Muscle of leg (tissue), 11 donors: Measurements from ENCODE around the gene RND1. TPM values are rescaled to one million over a fixed set of nuclear protein-coding genes. Genes with fewer than 3 reads are reported as not detected.

ENCODE experiments used
- DNase-seq: peaks from one replicate; pipeline ENCODE4 v3.0.0; 2013
- H3K27ac ChIP-seq: one replicate; pipeline ENCODE4 v1.5.1; 2013; ENCODE audit warnings: mild to moderate bottlenecking, low read length, control low read depth
- H3K27me3 ChIP-seq: one replicate; pipeline ENCODE4 v1.6.1; 2013; ENCODE audit warnings: low read length; ENCODE audit not compliant: control insufficient read depth, insufficient read depth
- H3K36me3 ChIP-seq: one replicate; pipeline ENCODE4 v1.6.1; 2013; ENCODE audit warnings: low read length; ENCODE audit not compliant: control insufficient read depth, insufficient read depth
- H3K4me1 ChIP-seq: one replicate; pipeline ENCODE4 v1.6.1; 2013; ENCODE audit warnings: low read length; ENCODE audit not compliant: control insufficient read depth, insufficient read depth
- H3K4me3 ChIP-seq: one replicate; pipeline ENCODE4 v1.5.1; 2013; ENCODE audit warnings: low read length, control low read depth
- H3K9me3 ChIP-seq: replicated peaks from 2 replicates; pipeline ENCODE4 v1.6.1; 2013; ENCODE audit warnings: low read depth, low read length; ENCODE audit not compliant: control insufficient read depth
- WGBS: methylation state at CpG from one replicate; pipeline ENCODE4 v1.1.5; 2013; ENCODE audit warnings: missing lambda C conversion rate; ENCODE audit not compliant: insufficient coverage; 5-methylcytosine and 5-hydroxymethylcytosine counted together
- polyA plus RNA-seq, 8 donors: library from polyadenylated mRNA; unstranded; fragments of 120-200 nt; gene quantifications; one replicate each; pipeline versions ENCODE4 v1.2.1 to v1.2.3, GENCODE V29; 2013; ENCODE audit warnings: inconsistent platforms in 1 of 8, low replicate concordance in 1 of 8; ENCODE audit not compliant: insufficient read length in 8 of 8, insufficient read depth in 1 of 8
- total RNA-seq: library from RNA; stranded (reverse); fragments of 120-200 nt; gene quantifications from one replicate; pipeline ENCODE4 v1.2.4, GENCODE V29; 2013

RND1 gene
- total and polyA plus RNA-seq, 9 donors = 0.22 to 0.74 (median 0.53) TPM

DNA sequence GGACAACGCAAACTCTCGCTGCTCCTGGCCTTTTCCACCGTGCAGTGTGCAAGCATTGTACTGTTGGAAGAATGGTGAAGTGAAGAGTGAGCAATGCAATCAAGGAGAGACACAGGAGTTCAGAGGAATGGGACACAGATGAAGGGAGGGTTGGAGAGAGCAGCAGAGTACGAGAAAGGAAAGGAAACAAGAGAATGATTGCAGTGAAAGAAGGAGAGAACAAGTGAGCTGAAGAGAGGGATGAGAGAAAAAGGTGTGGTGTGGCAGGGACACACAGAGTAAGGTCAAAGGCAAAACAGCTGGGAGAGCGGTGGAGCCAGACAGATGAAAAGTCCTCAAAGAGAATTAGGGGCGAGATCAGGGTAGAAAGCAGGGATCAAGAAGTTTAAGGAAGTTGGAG lies 34.4 kb downstream of the RND1 start:
- no peak overlapping the region for H3K27ac ChIP-seq
- H3K27me3 ChIP-seq = no peaks in the 10 kb centered on the region
- H3K4me1 ChIP-seq = no peaks in the 10 kb centered on the region
- peaks cover 96% of the 10 kb centered on the region for H3K36me3 ChIP-seq
- WGBS = 85% methylated on average over 5 of the region's 6 CpGs
- H3K9me3 ChIP-seq = no peaks in the 10 kb centered on the region
- H3K4me3 ChIP-seq = no peak overlapping the region
- no peak for DNase-seq

DNA sequence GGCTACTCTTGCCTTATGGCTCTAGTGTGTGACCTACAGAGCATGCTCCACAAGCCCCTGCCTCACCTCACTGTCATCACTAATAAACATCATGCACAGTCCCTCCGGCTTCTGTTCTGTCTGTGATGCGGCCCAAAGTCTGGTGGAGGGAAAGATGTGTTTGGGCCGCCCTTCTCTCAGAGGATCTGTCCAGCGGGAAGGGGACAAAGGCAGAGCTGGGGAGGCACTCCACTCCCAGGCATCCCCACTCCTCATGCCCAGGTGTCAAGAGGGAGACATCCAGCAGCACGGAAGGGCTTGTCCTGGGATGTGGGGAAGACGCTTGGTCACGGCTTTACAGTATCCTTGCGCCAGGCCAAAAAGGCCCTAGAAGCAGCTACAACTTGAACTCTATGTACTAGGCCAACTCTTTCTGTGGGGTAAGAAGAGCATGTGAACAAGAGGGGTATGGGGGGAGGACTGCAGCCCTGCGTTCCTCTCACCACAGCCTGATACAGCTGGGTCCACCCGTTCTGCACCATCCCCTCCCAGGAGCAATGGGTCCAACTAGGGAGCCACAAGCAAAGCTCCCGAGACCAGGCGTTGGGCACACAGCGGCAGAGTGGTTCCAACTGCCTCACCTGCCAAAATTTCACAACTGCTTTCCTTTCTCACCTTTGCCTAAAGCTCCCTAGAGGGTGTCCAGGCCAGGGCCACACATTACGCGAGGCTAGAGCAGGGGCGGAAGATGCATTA lies 36.7 kb downstream of the RND1 start:
- Histone ChIP-seq H3K27ac (no peak overlapping the region), H3K36me3 (peaks cover 92% of the 10 kb centered on the region), H3K4me1 (no peaks in the 10 kb centered on the region), H3K9me3 (no peaks in the 10 kb centered on the region), H3K4me3 (no peak overlapping the region), H3K27me3 (no peaks in the 10 kb centered on the region)
- 75% methylated on average over 8 of the region's 16 CpGs for WGBS
- no peak for DNase-seq

DNA sequence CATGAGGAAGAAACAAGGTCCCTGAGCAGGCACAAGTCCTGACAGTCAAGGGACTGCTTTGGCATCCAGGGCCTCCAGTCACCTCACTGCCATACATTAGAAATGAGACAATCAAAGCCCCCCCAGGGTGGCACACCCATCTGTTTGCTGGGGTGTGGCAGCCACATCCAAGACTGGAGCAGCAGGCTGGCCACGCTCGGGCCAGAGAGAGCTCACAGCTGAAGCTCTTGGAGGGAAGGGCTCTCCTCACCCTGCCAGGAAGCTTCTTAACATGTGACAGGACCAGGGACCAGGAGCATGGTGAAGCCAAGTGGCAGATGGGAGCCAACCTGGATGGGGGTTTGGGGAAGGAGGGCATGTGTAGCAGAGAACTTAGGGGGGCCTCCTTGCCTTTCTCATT lies 37.4 kb downstream of the RND1 start:
- no peaks in the 10 kb centered on the region for H3K27me3 ChIP-seq
- H3K27ac ChIP-seq = no peak overlapping the region
- DNase-seq = no peak
- H3K4me1 ChIP-seq = no peaks in the 10 kb centered on the region
- peaks cover 91% of the 10 kb centered on the region for H3K36me3 ChIP-seq
- H3K9me3 ChIP-seq = no peaks in the 10 kb centered on the region
- 53% methylated on average over 2 of the region's 2 CpGs for WGBS
- H3K4me3 ChIP-seq = no peak overlapping the region

DNA sequence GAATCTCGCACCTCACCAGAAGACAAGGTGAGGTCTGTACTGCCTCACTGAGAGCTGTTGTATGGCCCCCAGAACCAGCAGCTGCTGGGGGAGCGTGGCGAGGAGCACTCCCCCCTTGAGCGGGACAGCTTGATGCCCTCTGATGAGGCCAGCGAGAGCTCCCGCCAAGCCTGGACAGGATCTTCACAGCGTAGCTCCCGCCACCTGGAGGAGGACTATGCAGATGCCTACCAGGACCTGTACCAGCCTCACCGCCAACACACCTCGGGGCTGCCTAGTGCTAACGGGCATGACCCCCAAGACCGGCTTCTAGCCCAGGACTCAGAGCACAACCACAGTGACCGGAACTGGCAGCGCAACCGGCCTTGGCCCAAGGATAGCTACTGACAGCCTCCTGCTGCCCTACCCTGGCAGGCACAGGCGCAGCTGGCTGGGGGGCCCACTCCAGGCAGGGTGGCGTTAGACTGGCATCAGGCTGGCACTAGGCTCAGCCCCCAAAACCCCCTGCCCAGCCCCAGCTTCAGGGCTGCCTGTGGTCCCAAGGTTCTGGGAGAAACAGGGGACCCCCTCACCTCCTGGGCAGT lies 38.1 kb downstream of the RND1 start:
- H3K36me3 ChIP-seq = peaks cover 84% of the 10 kb centered on the region
- H3K4me3 ChIP-seq = no peak overlapping the region
- 90% methylated on average over 17 of the region's 17 CpGs for WGBS
- no peaks in the 10 kb centered on the region for H3K4me1 ChIP-seq
- H3K27me3 ChIP-seq = no peaks in the 10 kb centered on the region
- no peaks in the 10 kb centered on the region for H3K9me3 ChIP-seq
- no peak for DNase-seq
- H3K27ac ChIP-seq = no peak overlapping the region

DNA sequence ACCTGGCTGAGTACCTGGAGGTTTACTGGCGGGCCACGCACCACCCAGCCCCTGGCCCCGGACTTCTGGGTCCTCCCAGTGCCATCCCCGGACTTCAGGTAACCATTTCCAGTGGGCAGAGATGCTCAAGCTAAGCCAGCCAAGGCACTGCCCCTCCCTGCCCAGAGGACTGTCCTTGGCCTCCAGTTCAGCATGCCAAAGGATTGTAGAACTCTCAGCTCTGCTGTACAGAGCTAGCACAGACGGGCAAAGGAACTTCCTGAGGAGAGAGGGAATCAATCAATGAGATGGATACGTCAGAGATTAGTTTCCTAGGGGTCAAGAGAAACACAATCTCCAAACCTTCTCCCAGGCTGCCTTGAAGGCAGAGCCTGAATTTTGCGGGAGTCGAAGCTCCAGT lies 38.6 kb downstream of the RND1 start:
- Histone ChIP-seq H3K36me3 (peaks cover 79% of the 10 kb centered on the region), H3K9me3 (no peaks in the 10 kb centered on the region), H3K27ac (no peak overlapping the region), H3K4me1 (no peaks in the 10 kb centered on the region), H3K27me3 (no peaks in the 10 kb centered on the region), H3K4me3 (no peak overlapping the region)
- WGBS = 81% methylated on average over 5 of the region's 8 CpGs
- no peak for DNase-seq

DNA sequence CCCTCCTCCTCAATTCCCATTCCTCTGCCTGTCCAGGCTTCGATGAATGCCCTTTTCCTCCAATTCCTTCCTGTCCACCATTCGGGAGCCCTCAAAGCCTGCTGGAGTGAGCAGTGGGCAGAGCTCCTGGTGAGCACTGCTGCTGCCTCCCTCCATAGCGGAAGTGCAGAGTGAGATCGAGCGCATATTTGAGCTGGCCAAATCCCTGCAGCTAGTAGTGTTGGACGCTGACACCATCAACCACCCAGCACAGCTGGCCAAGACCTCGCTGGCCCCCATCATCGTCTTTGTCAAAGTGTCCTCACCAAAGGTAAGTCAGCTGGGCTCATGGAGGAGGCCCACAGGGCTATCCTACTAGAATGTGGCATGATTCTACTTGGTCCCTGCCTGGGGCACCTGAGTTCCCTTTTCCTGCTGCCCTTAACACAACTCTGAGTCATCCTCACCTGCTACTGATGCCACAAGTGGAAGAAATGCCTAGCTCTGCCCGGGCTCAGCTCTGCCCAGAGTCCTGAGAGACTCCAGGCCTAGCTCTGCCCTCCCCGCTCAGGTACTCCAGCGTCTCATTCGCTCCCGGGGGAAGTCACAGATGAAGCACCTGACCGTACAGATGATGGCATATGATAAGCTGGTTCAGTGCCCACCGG lies 39.3 kb downstream of the RND1 start:
- no peak for DNase-seq
- Histone ChIP-seq H3K36me3 (peaks cover 72% of the 10 kb centered on the region), H3K4me3 (no peak overlapping the region), H3K27ac (no peak overlapping the region), H3K9me3 (no peaks in the 10 kb centered on the region), H3K27me3 (no peaks in the 10 kb centered on the region), H3K4me1 (no peaks in the 10 kb centered on the region)
- WGBS = 81% methylated on average over 12 of the region's 15 CpGs

DNA sequence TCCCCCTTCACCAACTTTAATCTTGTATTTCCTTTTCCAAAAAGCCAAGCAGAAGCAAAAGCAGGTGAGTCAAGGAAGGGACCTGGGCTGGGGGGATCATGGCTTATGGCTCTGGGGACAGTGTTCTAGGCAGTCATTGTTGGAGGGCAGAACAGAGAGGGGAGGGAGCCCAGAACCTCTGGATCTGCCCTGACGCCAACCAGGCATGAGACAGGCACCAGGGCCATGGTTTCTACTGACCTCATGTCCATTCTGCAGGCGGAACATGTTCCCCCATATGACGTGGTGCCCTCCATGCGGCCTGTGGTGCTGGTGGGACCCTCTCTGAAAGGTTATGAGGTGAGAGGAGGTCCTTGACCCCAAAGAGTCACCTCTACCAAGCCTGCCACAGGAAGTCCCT lies 40.8 kb downstream of the RND1 start:
- no peak overlapping the region for H3K4me3 ChIP-seq
- WGBS = 94% methylated on average over 3 of the region's 4 CpGs
- DNase-seq = no peak
- H3K27me3 ChIP-seq = no peaks in the 10 kb centered on the region
- H3K9me3 ChIP-seq = no peaks in the 10 kb centered on the region
- H3K27ac ChIP-seq = no peak overlapping the region
- H3K4me1 ChIP-seq = peaks cover 5% of the 10 kb centered on the region
- H3K36me3 ChIP-seq = peaks cover 57% of the 10 kb centered on the region

DNA sequence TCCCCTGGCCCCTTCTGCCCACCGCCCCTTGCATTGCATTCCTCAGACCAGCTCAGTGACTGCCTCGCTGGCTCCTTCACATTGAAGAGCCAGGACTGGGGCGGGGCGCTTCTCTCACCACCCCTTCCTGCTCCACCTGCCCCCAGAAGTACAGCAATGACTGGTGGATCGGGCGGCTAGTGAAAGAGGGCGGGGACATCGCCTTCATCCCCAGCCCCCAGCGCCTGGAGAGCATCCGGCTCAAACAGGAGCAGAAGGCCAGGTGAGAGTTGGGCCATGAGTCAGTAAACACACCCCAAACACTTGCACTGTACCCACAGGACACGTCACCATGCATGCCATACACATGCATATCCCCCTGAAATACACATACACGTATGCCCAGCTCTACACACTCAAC lies 41.6 kb downstream of the RND1 start:
- WGBS = 42% methylated on average over 7 of the region's 12 CpGs
- peaks cover 10% of the 10 kb centered on the region for H3K4me1 ChIP-seq
- H3K4me3 ChIP-seq = no peak overlapping the region
- H3K27ac ChIP-seq = no peak overlapping the region
- H3K27me3 ChIP-seq = peaks cover under 1% of the 10 kb centered on the region
- no peak for DNase-seq
- no peaks in the 10 kb centered on the region for H3K9me3 ChIP-seq
- H3K36me3 ChIP-seq = peaks cover 49% of the 10 kb centered on the region

DNA sequence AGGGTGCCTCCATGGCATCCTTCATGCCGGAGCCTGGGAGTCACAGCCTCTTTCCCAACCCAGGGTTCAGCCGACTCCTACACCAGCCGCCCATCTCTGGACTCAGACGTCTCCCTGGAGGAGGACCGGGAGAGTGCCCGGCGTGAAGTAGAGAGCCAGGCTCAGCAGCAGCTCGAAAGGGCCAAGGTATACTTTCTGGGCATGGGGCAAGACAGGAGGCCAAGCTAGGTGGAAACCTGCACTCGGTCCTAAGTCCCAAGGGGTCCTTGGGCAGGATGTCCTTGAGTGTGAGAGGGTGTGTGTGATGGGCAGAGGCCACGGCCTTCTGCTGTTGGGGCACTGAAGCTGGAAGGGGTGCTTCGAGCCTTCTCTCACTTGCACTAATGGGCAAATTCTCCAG lies 42.4 kb downstream of the RND1 start:
- DNase-seq = no peak
- H3K4me3 ChIP-seq = no peak overlapping the region
- peaks cover 13% of the 10 kb centered on the region for H3K4me1 ChIP-seq
- peaks cover 41% of the 10 kb centered on the region for H3K36me3 ChIP-seq
- H3K27me3 ChIP-seq = peaks cover 3% of the 10 kb centered on the region
- WGBS = 88% methylated on average over 9 of the region's 11 CpGs
- no peak overlapping the region for H3K27ac ChIP-seq
- H3K9me3 ChIP-seq = no peaks in the 10 kb centered on the region

DNA sequence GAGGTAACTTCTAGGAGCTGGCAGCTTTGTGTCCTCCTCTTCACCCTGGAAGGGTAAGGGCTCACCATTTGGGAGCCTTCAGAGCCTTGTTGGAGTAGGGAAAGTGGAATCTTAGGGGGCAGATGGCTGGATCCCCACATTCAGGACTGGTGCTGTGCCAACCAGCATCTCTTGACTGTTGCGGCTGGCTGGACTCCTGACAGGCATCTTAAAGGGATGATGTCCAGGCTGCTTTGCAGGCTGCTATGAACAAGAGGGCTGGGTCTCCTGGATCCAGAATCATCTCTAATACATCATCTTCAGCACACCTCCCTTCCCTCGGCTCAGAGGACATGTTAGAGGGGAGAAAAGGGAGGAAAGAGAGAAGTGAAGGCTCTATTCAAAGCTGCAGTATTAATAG lies 43.0 kb downstream of the RND1 start:
- H3K4me3 ChIP-seq = no peak overlapping the region
- H3K9me3 ChIP-seq = no peaks in the 10 kb centered on the region
- peaks cover 8% of the 10 kb centered on the region for H3K27me3 ChIP-seq
- DNase-seq = no peak
- peaks cover 19% of the 10 kb centered on the region for H3K4me1 ChIP-seq
- peaks cover 35% of the 10 kb centered on the region for H3K36me3 ChIP-seq
- no peak overlapping the region for H3K27ac ChIP-seq
- no CpG with 5 or more reads among the region's 2 CpGs for whole genome bisulfite sequencing
